Measurements from ENCODE around the gene MDK. TPM values are rescaled to one million over a fixed set of nuclear protein-coding genes. Genes with fewer than 3 reads are reported as not detected.

Gene MDK
- total and polyA plus RNA-seq, 2 of the 13 experiments (the other 11 are each of a cell fraction or from before 2014, with no cell fraction given): 312 to 407 TPM

DNA sequence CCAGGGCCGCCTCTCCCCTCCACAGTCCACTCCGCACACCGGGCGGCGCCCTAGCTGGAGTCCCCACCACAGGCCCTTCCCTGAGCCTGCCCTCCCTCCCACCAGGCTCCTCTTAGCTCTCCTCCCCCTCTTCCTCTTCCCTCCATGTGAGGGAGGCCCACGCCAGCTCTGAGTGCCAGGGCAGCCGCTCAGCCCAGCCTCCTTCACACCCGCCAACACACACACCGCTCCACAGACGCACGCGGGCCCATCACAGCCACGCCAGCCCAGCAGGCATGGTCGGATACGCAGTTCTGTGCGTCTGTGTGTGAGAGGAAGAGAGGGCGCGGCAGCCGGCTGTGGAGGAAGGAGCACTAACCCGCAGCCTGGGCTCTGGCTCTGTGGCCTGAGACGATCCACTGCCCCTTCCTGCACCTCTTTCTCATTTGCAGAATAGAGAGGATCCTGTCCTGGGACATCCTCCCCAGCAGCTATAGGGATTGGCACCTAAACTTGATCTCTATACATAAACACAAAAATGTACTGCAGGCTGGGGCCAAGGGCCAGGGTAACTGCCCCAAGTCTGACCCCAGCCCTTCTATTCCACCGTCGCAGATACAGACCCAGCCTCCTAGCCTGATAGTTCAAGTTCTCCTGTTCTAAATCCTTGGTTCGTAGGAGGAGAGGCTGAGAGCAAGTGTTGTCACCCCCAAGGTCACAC is 6.6 kb downstream of the MDK start (continued):
- TF ChIP-seq HMGXB4 (CRISPR knock-in tag; IDR thresholded peaks at IDR 0.05; ENCODE audit: borderline replicate concordance in 1 of 2, low read depth in 1 of 2) (0 out of 4 replicates have a peak, but pooled peaks of 1 of the 2 experiments have one; percentile 25), STAT6 (CRISPR knock-in tag; IDR thresholded peaks at IDR 0.05; ENCODE audit: borderline replicate concordance) (no peak)
- TF ChIP-seq, protein P1, sequence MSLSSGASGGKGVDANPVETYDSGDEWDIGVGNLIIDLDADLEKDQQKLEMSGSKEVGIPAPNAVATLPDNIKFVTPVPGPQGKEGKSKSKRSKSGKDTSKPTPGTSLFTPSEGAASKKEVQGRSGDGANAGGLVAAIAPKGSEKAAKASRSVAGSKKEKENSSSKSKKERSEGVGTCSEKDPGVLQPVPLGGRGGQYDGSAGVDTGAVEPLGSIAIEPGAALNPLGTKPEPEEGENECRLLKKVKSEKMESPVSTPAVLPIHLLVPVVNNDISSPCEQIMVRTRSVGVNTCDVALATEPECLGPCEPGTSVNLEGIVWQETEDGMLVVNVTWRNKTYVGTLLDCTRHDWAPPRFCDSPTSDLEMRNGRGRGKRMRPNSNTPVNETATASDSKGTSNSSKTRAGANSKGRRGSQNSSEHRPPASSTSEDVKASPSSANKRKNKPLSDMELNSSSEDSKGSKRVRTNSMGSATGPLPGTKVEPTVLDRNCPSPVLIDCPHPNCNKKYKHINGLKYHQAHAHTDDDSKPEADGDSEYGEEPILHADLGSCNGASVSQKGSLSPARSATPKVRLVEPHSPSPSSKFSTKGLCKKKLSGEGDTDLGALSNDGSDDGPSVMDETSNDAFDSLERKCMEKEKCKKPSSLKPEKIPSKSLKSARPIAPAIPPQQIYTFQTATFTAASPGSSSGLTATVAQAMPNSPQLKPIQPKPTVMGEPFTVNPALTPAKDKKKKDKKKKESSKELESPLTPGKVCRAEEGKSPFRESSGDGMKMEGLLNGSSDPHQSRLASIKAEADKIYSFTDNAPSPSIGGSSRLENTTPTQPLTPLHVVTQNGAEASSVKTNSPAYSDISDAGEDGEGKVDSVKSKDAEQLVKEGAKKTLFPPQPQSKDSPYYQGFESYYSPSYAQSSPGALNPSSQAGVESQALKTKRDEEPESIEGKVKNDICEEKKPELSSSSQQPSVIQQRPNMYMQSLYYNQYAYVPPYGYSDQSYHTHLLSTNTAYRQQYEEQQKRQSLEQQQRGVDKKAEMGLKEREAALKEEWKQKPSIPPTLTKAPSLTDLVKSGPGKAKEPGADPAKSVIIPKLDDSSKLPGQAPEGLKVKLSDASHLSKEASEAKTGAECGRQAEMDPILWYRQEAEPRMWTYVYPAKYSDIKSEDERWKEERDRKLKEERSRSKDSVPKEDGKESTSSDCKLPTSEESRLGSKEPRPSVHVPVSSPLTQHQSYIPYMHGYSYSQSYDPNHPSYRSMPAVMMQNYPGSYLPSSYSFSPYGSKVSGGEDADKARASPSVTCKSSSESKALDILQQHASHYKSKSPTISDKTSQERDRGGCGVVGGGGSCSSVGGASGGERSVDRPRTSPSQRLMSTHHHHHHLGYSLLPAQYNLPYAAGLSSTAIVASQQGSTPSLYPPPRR (CRISPR knock-in tag; IDR thresholded peaks at IDR 0.05; ENCODE audit: borderline replicate concordance): 0 out of 2 replicates have a peak, but pooled peaks have one; percentile 28
- TF ChIP-seq, protein P2, sequence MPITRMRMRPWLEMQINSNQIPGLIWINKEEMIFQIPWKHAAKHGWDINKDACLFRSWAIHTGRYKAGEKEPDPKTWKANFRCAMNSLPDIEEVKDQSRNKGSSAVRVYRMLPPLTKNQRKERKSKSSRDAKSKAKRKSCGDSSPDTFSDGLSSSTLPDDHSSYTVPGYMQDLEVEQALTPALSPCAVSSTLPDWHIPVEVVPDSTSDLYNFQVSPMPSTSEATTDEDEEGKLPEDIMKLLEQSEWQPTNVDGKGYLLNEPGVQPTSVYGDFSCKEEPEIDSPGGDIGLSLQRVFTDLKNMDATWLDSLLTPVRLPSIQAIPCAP (CRISPR knock-in tag; IDR thresholded peaks at IDR 0.05; ENCODE audit: low read depth): 0 out of 2 replicates have a peak, but pooled peaks have one; percentile 56

Data from HepG2 (cell line).